Measurements from ENCODE around the gene CEP170.

Gene CEP170

GRCh38 chr1:243244432-243244841 lies 10.6 kb downstream of the CEP170 start:
- TF ChIP-seq CTCF (IDR thresholded peaks at IDR 0.05; ENCODE audit: insufficient read depth, low read depth, low read length, missing control alignments): no peak
- H3K4me3 ChIP-seq (ENCODE audit: low read length): no peak overlapping the region

GRCh38 chr1:243236604-243237252 lies 18.4 kb downstream of the CEP170 start:
- no peak overlapping the region for H3K4me3 ChIP-seq (ENCODE audit: low read length)

More at GRCh38 chr1:243244432-243244841, 10.6 kb downstream of the CEP170 start:
- DNase-seq (ENCODE audit: low read depth): no peak

GRCh38 chr1:243234978-243235647 lies 20.0 kb downstream of the CEP170 start:
- TF ChIP-seq CTCF (IDR thresholded peaks at IDR 0.05; ENCODE audit: insufficient read depth, low read depth, low read length, missing control alignments): no peak
- no peak for DNase-seq (ENCODE audit: low read depth)
- H3K4me3 ChIP-seq (ENCODE audit: low read length): no peak overlapping the region

More at GRCh38 chr1:243236604-243237252, 18.4 kb downstream of the CEP170 start:
- no peak for DNase-seq (ENCODE audit: low read depth)
- TF ChIP-seq CTCF (IDR thresholded peaks at IDR 0.05; ENCODE audit: insufficient read depth, low read depth, low read length, missing control alignments): no peak

GRCh38 chr1:243233908-243234307 lies 21.2 kb downstream of the CEP170 start:
- H3K4me3 ChIP-seq (ENCODE audit: low read length): no peak overlapping the region
- no peak for DNase-seq (ENCODE audit: low read depth)
- no peak for TF ChIP-seq CTCF (IDR thresholded peaks at IDR 0.05; ENCODE audit: insufficient read depth, low read depth, low read length, missing control alignments)

GRCh38 chr1:243230914-243231313 lies 24.2 kb downstream of the CEP170 start:
- no peak overlapping the region for H3K4me3 ChIP-seq (ENCODE audit: low read length)
- DNase-seq (ENCODE audit: low read depth): peak; percentile 11
- no peak for TF ChIP-seq CTCF (IDR thresholded peaks at IDR 0.05; ENCODE audit: insufficient read depth, low read depth, low read length, missing control alignments)

- TF ChIP-seq CTCF (IDR thresholded peaks at IDR 0.05; ENCODE audit: insufficient read depth, low read depth, low read length, missing control alignments): no peak
- H3K4me3 ChIP-seq (ENCODE audit: low read length): no peak overlapping the region
- DNase-seq (ENCODE audit: low read depth): no peak
Observed at GRCh38 chr1:243229526-243229925, 25.6 kb downstream of the CEP170 start.
